Naive B cell (primary cell): Measurements from ENCODE around the gene AGMAT. TPM values are rescaled to one million over a fixed set of nuclear protein-coding genes. Genes with fewer than 3 reads are reported as not detected.
A peak's percentile ranks its signal among the peaks of the same experiment; 100 is the strongest.
"Not testable (repeated sequence)": the region's sequence is repeated elsewhere in the genome, so short reads cannot be mapped to it uniquely, and the experiment has no call there.

ENCODE experiments used
- ATAC-seq, 2 donors: fragments of 150-1000 bp; cut with Tn5 transposase; 2 replicates each; pipeline ENCODE4 v1.10.0; 2021; ENCODE audit warnings: low read depth in 2 of 2, mild to moderate bottlenecking in 2 of 2, moderate library complexity in 2 of 2
- DNase-seq: peaks from one replicate; pipeline ENCODE4 v3.0.0; 2022
- H3K27ac Mint-ChIP-seq, 6 donors: one replicate each; pipeline ENCODE4 v1.8.0; 2020 to 2022; ENCODE audit warnings: mild to moderate bottlenecking in 6 of 6, mixed read lengths in 6 of 6, moderate library complexity in 5 of 6, inconsistent platforms in 2 of 6
- H3K27me3 Mint-ChIP-seq, 3 donors: one replicate each; pipeline ENCODE4 v1.8.0; 2021 to 2022; ENCODE audit warnings: mixed read lengths in 3 of 3, mild to moderate bottlenecking in 1 of 3
- H3K36me3 Mint-ChIP-seq, 2 donors: one replicate each; pipeline ENCODE4 v1.8.0; 2020 to 2022; ENCODE audit warnings: mixed read lengths in 2 of 2, inconsistent platforms in 1 of 2, mild to moderate bottlenecking in 1 of 2
- H3K4me1 Mint-ChIP-seq, 3 donors: one replicate each; pipeline ENCODE4 v1.8.0; 2020 to 2022; ENCODE audit warnings: mixed read lengths in 3 of 3, inconsistent platforms in 1 of 3, mild to moderate bottlenecking in 1 of 3, moderate library complexity in 1 of 3
- H3K4me3 Mint-ChIP-seq, 8 donors: one replicate each; pipeline ENCODE4 v1.8.0; 2020 to 2022; ENCODE audit warnings: mild to moderate bottlenecking in 8 of 8, mixed read lengths in 8 of 8, moderate library complexity in 8 of 8, inconsistent platforms in 2 of 8
- H3K9me3 Mint-ChIP-seq, 7 donors: one replicate each; pipeline ENCODE4 v1.8.0; 2020 to 2022; ENCODE audit warnings: mixed read lengths in 7 of 7, mild to moderate bottlenecking in 5 of 7, inconsistent platforms in 2 of 7, moderate library complexity in 1 of 7
- polyA plus RNA-seq, 6 donors: library from polyadenylated mRNA; unstranded; fragments of 300-500 nt; fragmentation: Illumina TruSeq; gene quantifications; one replicate each; pipeline ENCODE4 v1.2.3, GENCODE V29; 2021; ENCODE audit warnings: low read depth in 6 of 6

AGMAT gene
- polyA plus RNA-seq, 6 donors from 2014 or later: 2.4 to 7.4 (median 3.8) TPM

GRCh38 chr1:15620155-15620545 lies 35.3 kb upstream of the AGMAT start:
- no peaks in the 10 kb centered on the region for H3K9me3 Mint-ChIP-seq
- no peaks in the 10 kb centered on the region for H3K27me3 Mint-ChIP-seq
- ATAC-seq (no peak), DNase-seq (no peak)
- H3K27ac Mint-ChIP-seq: peak overlapping the region in 5 of 6 donors; percentile 34 to 97 (median 75)
- peaks cover 32 to 62% (median 56%) of the 10 kb centered on the region in 3 donors for H3K4me1 Mint-ChIP-seq
- H3K36me3 Mint-ChIP-seq: no peaks in the 10 kb centered on the region
- peak overlapping the region in 6 of 8 donors; percentile 2 to 84 (median 50) for H3K4me3 Mint-ChIP-seq

GRCh38 chr1:15618655-15619525 lies 34.0 kb upstream of the AGMAT start:
- H3K36me3 Mint-ChIP-seq: no peaks in the 10 kb centered on the region

GRCh38 chr1:15618077-15618654 lies 33.3 kb upstream of the AGMAT start:
- Mint-ChIP-seq H3K36me3 (no peaks in the 10 kb centered on the region), H3K27me3 (no peaks in the 10 kb centered on the region), H3K9me3 (no peaks in the 10 kb centered on the region), H3K4me3 (peak overlapping the region; percentile 91 to 97 (median 94)), H3K4me1 (peaks cover 28 to 51% (median 49%) of the 10 kb centered on the region in 3 donors), H3K27ac (peak overlapping the region; percentile 95 to 97 (median 96))
- DNase-seq (peak; percentile 61), ATAC-seq (peak; percentile 38 to 39)

More at GRCh38 chr1:15618655-15619525, 34.0 kb upstream of the AGMAT start:
- Mint-ChIP-seq H3K4me1 (peaks cover 28 to 52% (median 50%) of the 10 kb centered on the region in 3 donors), H3K27me3 (no peaks in the 10 kb centered on the region), H3K4me3 (peak overlapping the region; percentile 91 to 97 (median 94)), H3K9me3 (no peaks in the 10 kb centered on the region), H3K27ac (peak overlapping the region; percentile 95 to 97 (median 96))
- DNase-seq (no peak), ATAC-seq (no peak)

- peaks cover 23 to 44% (median 42%) of the 10 kb centered on the region in 3 donors for H3K4me1 Mint-ChIP-seq
- H3K27ac Mint-ChIP-seq: peak within 1 kb of the TSS; percentile 95 to 97 (median 97)
- no peaks in the 10 kb centered on the region for H3K27me3 Mint-ChIP-seq
- no peaks in the 10 kb centered on the region for H3K36me3 Mint-ChIP-seq
- DNase-seq (peak; percentile 90), ATAC-seq (peak; percentile 84 to 85)
- no peaks in the 10 kb centered on the region for H3K9me3 Mint-ChIP-seq
- H3K4me3 Mint-ChIP-seq: peak within 1 kb of the TSS; percentile 91 to 97 (median 94)
Observed at GRCh38 chr1:15617173-15618076, 32.6 kb upstream of the AGMAT start, which contains the start of gene DDI2. DDI2 (plus strand) TSS chr1:15617458; CDS start chr1:15617671, 213 bp downstream.

- H3K27ac Mint-ChIP-seq: peak overlapping the region; percentile 88 to 97 (median 95)
- no peaks in the 10 kb centered on the region for H3K27me3 Mint-ChIP-seq
- peaks cover 23 to 36% (median 34%) of the 10 kb centered on the region in 3 donors for H3K4me1 Mint-ChIP-seq
- peak; percentile 3 to 35 for ATAC-seq
- H3K36me3 Mint-ChIP-seq: no peaks in the 10 kb centered on the region
- H3K4me3 Mint-ChIP-seq: peak overlapping the region; percentile 91 to 97 (median 94)
- no peak for DNase-seq
- H3K9me3 Mint-ChIP-seq: no peaks in the 10 kb centered on the region
Observed at GRCh38 chr1:15616373-15617172, 31.7 kb upstream of the AGMAT start.

- DNase-seq (no peak), ATAC-seq (no peak)
- Mint-ChIP-seq H3K4me1 (no peaks in the 10 kb centered on the region), H3K27ac (no peak overlapping the region), H3K36me3 (no peaks in the 10 kb centered on the region), H3K27me3 (no peaks in the 10 kb centered on the region), H3K9me3 (no peaks in the 10 kb centered on the region), H3K4me3 (no peak overlapping the region)
Observed at GRCh38 chr1:15610167-15610566, 25.3 kb upstream of the AGMAT start.

GRCh38 chr1:15609631-15610030 lies 24.8 kb upstream of the AGMAT start:
- H3K36me3 Mint-ChIP-seq: no peaks in the 10 kb centered on the region
- ATAC-seq (no peak), DNase-seq (no peak)
- no peaks in the 10 kb centered on the region for H3K4me1 Mint-ChIP-seq
- no peak overlapping the region for H3K27ac Mint-ChIP-seq
- H3K4me3 Mint-ChIP-seq: no peak overlapping the region
- H3K27me3 Mint-ChIP-seq: no peaks in the 10 kb centered on the region
- no peaks in the 10 kb centered on the region for H3K9me3 Mint-ChIP-seq

- DNase-seq (no peak), ATAC-seq (no peak)
- Mint-ChIP-seq H3K36me3 (no peaks in the 10 kb centered on the region), H3K9me3 (no peaks in the 10 kb centered on the region), H3K27ac (peak overlapping the region in 2 of 6 donors; percentile 14 to 42), H3K4me1 (peaks cover 9 to 14% (median 12%) of the 10 kb centered on the region in 3 donors), H3K4me3 (peak overlapping the region in 2 of 8 donors; percentile 26 to 79), H3K27me3 (no peaks in the 10 kb centered on the region)
Observed at GRCh38 chr1:15605398-15606383, 20.8 kb upstream of the AGMAT start.

GRCh38 chr1:15604400-15604799 lies 19.5 kb upstream of the AGMAT start:
- H3K4me3 Mint-ChIP-seq: peak overlapping the region; percentile 70 to 91 (median 89)
- not testable (repeated sequence) for DNase-seq, H3K36me3 Mint-ChIP-seq, H3K27me3 Mint-ChIP-seq, H3K9me3 Mint-ChIP-seq, ATAC-seq
- H3K27ac Mint-ChIP-seq: peak overlapping the region in 1 of 6 donors; percentile 80
- peaks cover 9 to 14% (median 12%) of the 10 kb centered on the region in 3 donors for H3K4me1 Mint-ChIP-seq

GRCh38 chr1:15603966-15604282 lies 19.1 kb upstream of the AGMAT start:
- not testable (repeated sequence) for H3K27me3 Mint-ChIP-seq, ATAC-seq, H3K9me3 Mint-ChIP-seq, DNase-seq, H3K36me3 Mint-ChIP-seq
- peaks cover 9 to 14% (median 12%) of the 10 kb centered on the region in 3 donors for H3K4me1 Mint-ChIP-seq
- peak overlapping the region; percentile 70 to 96 (median 92) for H3K27ac Mint-ChIP-seq
- peak overlapping the region; percentile 70 to 91 (median 89) for H3K4me3 Mint-ChIP-seq

- H3K9me3 Mint-ChIP-seq: no peaks in the 10 kb centered on the region
- H3K4me1 Mint-ChIP-seq: peaks cover 9 to 14% (median 12%) of the 10 kb centered on the region in 3 donors
- H3K27me3 Mint-ChIP-seq: peaks cover 0 to 8% (median 0%) of the 10 kb centered on the region in 3 donors
- H3K27ac Mint-ChIP-seq: peak overlapping the region; percentile 70 to 96 (median 92)
- DNase-seq (peak; percentile 91), ATAC-seq (peak; percentile 98)
- no peaks in the 10 kb centered on the region for H3K36me3 Mint-ChIP-seq
- H3K4me3 Mint-ChIP-seq: peak overlapping the region; percentile 70 to 91 (median 89)
Observed at GRCh38 chr1:15603050-15603965, 18.5 kb upstream of the AGMAT start.
